Endometrial microvascular endothelial cells (primary cell): ENCODE data around the gene SUGCT. TPM values are rescaled to one million over a fixed set of nuclear protein-coding genes. Genes with fewer than 3 reads are reported as not detected.

Experiments
- in situ Hi-C: cut with HindIII; loops from 2 replicates; pipeline ENCODE4 v1.10.0; 2017; ENCODE audit warnings: low sequenced_read_pairs, low pct_unique_long_range_greater_than_20kb; ENCODE audit errors: inconsistent ontology term
- total RNA-seq: library from RNA; depleted of rRNA; stranded (reverse); fragments of >200 nt; gene quantifications from one replicate; pipeline ENCODE4 v1.2.3, GENCODE V29; 2015; ENCODE audit errors: inconsistent ontology term

SUGCT gene
- total RNA-seq, 1 donor from 2014 or later: 0.37 TPM

GRCh38 chr7:40418983-40419382, 284.2 kb downstream of the SUGCT start:
- in situ Hi-C loops: no loop called here

DNA sequence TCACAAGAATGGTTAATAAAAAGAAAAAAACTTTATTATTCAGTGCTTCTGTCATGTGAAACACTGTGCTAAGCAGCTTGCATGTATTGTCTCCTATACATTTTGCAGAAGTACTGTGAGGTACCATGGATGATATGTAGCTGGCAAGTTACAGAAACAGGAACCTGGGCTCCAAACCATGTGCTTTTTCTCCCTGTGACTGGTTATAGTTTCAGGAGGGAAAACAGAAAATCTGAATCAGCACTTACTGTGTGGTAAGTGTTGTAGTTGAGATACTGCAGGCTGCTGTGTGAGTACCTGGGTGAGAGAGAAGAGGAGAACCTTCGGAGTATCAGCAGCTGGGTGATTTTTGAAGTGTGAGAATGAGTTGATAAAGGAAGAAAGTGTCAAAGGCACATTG, 285.0 kb downstream of the SUGCT start:
- in situ Hi-C loops: no loop called here

DNA sequence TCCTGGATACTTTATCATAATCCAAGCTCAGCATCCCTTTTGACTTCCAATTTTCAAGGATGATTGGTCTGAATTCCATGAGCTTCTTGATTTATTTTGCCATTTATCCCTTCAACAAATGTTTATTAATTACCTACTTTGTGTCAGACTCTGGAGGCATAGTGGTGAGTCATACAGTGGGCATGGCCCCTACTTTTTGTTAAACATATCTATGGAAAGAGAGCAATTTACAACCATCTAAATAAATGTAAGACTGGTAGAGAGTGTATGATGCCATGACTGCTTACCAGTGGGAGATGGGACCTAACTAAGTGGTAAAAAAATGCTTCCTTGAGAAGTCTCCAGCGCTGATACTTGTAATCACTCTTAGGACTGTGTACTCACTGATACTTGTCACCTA, 286.6 kb downstream of the SUGCT start:
- in situ Hi-C loops: no loop called here

DNA sequence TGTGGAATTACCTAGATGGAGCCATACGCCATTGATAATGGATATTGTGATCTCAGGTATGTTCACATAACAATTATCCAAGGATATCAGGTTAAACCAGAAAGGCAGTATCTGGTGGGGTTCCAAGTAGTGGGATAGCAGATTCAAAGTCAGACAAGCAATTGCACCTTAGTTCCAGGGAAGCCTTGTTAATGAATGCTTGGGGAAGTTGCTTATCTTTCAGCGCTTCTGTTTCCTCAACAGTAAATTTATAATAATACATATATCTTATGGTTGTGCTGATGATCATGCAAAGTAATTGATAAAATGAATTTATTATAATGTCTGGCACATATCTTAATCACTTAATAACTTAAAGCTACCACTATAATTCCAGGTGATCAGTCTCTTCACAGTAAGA, 290.9 kb downstream of the SUGCT start:
- in situ Hi-C loops: no loop called here

DNA sequence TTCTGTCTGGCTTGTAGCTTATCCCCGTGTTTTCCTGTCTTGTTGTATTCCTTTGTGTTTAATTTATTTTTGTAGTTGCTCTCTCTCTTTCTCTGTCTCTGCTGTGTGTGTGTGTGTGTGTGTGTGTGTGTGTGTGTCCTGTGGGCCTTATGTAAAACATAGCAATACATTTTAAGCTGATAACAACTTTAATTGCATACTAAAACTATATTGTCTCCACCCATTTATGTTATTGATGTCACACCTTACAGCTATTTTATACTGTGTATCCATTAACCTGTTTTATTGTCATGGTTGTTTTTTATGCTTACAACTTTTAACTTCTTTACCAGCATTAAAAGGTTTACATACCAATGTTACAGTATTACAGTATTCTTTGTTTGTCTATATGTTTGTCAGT, 293.6 kb downstream of the SUGCT start:
- in situ Hi-C loops: no loop called here

- in situ Hi-C loops: no loop called here
Observed at GRCh38 chr7:40429826-40430225, 295.0 kb downstream of the SUGCT start.

DNA sequence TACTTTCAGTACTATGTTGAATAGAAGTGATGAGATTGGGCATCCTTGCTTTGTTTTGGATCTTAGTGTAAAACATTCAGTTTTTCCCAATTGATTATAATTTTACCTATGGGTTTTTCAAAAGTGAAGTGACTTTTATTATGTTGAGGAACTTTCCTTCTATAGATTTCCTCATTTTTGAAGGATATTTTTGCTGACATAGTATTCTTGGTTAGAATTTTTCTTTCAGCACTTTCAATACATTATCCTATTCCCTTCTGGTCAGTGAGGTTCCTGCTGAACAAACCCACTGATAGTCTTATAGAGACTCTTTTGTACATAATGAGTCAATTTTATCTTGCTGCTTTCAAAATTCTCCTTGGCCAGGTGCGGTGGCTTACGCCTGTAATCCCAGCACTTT, 297.2 kb downstream of the SUGCT start:
- in situ Hi-C loops: no loop called here

DNA sequence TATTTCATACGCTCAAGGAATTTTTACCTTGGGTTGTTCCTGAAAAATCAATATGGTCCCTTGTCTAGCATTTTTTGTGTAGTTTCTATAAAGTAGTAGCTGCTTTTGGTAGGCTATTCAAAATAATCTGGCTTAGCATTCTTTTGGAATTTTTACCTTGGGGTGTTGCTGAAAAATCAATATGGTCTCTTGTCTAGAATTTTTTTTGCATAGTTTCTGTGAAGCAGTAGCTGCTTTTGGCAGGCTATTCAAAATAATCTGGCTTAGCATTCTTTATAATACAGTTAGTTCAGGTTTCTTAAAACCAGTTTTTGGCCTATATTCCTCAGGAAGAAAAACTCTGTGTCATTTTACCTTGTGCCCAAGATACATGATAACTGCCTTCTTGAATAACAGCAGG, 301.9 kb downstream of the SUGCT start:
- in situ Hi-C loops: no loop called here

DNA sequence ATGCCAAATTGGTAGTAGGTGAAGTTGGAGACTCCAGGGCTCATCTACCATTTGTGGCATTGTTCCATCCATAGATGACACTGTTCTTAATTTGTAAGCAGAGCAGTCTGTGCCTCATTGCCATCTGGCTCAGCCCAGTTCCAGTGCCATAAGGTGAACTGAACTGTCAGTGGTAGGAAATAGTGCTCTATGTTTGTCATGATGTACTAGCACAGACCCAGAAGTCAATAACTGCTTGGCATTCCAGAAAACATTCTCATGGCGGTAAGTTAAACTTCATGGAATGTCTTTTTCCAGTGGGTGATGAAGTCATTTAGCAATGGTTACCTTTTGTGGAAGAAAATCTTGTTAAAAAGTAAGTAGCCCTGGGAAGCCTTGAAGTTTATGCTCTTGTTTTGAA, 302.7 kb downstream of the SUGCT start:
- in situ Hi-C loops: no loop called here

DNA sequence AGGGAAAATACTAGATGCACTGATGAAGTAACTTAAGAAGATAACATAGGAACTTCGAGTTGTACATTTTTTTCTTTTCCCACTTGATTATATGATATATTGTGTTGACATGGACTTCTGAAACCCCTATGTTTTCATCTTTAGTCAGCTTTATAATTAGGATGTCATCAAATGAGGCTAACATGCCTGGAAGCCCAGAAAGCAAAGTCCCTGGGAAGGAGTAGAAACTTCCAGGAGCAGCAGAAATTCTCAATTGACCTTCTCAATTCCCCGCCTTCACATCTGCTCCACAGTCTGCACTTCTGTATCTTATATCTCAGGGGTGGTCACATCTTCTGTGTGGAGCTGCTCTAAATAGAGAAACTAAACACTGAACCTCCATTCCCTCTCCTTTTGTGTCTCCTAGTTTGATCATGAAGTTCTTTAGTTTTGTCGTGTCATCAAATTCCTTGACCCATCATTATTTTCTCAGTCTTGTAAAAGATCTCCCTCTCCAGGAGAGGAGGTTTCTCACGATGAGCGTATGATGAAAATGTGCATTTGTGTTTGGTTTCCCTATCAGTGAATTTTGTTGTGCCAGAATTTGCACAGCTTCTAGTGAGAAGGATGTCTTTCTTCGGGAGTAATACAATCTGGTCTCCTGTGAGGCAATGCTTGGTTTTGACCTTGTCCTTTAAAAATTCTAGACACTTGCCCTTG, 303.3 kb downstream of the SUGCT start:
- in situ Hi-C loops: no loop called here

DNA sequence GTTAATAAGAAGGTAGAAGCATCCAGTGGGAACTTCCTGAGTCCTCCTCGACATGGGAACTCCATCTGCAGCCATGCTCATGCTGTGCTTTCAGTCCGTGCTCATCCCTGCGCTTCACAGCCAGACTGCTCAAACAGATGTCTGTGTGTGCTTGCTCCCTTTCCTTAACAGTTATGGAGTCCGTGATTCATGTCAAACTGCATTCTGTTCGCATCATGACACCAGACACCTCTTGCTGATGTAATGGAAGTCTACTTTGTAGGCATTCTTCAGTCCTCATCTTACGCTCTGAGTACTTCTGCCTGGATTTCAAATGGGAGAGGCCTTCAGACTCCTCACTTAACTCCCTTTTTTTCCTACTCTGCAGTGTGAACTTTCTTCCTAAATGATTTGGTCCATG, 304.9 kb downstream of the SUGCT start:
- in situ Hi-C loops: no loop called here

DNA sequence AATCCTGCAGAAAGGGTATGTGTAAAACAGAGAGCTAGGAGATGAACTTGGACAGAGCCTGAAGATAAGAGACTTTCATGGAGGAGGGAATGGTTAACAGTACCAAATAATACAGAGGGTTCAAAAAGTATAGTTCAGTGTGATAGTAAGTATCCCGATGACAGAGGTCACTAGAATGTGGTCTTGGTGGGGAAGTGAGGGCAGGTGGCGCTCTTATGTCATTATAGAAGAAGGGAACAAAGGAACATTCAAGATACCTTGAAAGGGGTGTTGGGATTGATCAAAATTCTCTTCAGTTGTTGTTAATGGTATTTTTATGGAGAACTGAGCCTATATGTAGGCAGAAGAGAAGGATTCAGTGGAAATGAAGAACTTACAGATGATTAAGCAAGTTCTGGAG, 312.5 kb downstream of the SUGCT start:
- in situ Hi-C loops: no loop called here

DNA sequence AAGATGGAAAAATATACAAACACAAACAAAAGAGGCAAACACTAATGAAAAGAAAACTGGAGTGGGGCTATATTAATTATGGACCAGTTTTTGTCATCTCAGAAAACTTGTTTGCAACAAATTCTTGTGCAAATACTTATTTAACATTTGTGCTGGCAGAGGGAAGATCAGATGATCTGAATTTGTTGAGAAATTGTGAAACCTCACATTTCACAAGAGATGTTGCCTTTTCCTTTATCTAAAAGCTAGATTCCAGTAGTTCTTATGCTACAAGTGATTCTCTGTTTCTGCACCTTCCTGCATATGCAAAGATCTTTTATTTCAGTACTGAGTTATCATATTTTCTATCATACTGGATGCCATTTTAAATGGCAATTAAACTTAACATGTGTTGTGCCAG, 320.7 kb downstream of the SUGCT start:
- in situ Hi-C loops: no loop called here

DNA sequence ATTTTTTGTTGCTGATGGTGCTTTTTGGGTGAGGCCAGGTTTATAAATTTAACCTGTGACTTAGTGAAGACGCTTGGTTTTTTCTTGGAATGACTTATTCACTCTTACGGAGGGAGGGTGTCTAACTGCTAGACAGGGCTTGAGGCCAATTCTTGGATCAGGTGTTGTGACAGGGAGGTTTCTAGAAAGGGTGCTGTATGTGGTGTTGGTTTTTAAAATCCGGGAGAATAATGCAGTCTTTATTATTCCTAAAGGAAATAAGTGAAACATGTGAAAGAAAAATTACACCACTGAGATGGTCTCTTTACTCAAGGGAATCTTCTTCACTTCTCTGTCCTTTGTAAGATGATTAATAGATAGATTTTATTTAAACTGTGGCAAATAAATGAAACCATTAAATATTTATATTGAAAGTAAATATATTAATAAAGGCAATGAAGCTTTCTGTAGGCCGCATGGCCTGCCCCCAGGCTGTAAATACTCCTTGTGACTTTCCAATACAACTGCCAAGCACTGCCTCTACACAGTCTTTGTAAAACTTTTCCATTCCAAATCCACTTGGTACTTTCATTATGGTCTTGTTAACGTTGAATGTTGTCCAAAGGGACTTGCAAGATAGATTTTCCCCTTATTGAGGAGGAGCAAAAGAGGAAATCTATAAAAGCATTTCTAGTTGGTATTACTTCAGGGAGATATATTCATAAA, 323.1 kb downstream of the SUGCT start:
- in situ Hi-C loops: no loop called here

- in situ Hi-C loops: no loop called here
Observed at GRCh38 chr7:40463446-40463845, 328.6 kb downstream of the SUGCT start.

GRCh38 chr7:40468891-40469864, 334.4 kb downstream of the SUGCT start:
- in situ Hi-C loops: no loop called here

DNA sequence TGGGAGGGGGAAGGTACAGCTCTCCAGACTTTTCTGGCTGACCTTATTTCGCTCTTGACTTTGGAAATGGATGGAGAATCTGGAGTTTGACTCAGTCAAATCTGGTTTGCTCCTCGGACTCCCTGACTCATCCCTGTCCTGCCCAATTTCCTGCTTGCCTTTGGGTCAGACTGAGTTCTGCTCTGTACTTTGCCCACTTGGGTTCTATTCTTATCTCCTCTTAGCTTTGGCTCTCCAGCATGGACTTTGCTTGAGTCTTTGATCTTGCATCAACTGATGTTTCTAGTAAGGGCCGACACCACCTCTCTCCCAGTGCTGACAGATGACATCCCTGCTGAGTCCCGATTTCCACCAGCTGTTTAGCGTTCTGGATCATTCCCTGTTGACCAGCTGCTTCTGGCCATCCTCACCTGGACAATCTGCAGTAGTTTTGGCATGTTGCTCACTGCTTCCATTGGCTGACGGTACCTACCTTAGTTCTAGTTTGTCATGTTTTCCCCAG, 335.3 kb downstream of the SUGCT start:
- in situ Hi-C loops: no loop called here

GRCh38 chr7:40470817-40471216, 336.0 kb downstream of the SUGCT start:
- in situ Hi-C loops: no loop called here

GRCh38 chr7:40471891-40472290, 337.1 kb downstream of the SUGCT start:
- in situ Hi-C loops: no loop called here
